HAP-1 (cell line): ENCODE measurements around the gene SYCN.

Experiments
- DNase-seq, 2 experiments: peaks; one replicate each; pipeline ENCODE4 v3.0.0-alpha.2; 2016 to 2020; ENCODE audit warnings: low spot score in 2 of 2
- H3K27me3 ChIP-seq: fragments of 250-450 bp; sonication (Bioruptor Pico); 2 replicates; pipeline ENCODE4 v1.5.1; 2020; ENCODE audit warnings: low read depth, mild to moderate bottlenecking, moderate library complexity
- H3K36me3 ChIP-seq: fragments of 250-450 bp; sonication (Bioruptor Pico); replicated peaks from 2 replicates; pipeline ENCODE4 v1.5.1; 2020; ENCODE audit warnings: mild to moderate bottlenecking
- H3K4me1 ChIP-seq: fragments of 250-450 bp; sonication (Bioruptor Pico); 2 replicates; pipeline ENCODE4 v1.5.1; 2020; ENCODE audit warnings: mild to moderate bottlenecking
- H3K4me3 ChIP-seq: fragments of 250-450 bp; sonication (Bioruptor Pico); 2 replicates; pipeline ENCODE4 v1.5.1; 2020; ENCODE audit warnings: mild to moderate bottlenecking, moderate library complexity
- H3K9me3 ChIP-seq: fragments of 250-450 bp; sonication (Bioruptor Pico); 2 replicates; pipeline ENCODE4 v1.5.1; 2020; ENCODE audit warnings: mild to moderate bottlenecking, moderate library complexity
- in situ Hi-C: fragments of 300-500 bp; cut with MboI; formaldehyde crosslinking; loops from 3 replicates; pipeline ENCODE4 v1.14.3; 2020; ENCODE audit warnings: low sequenced_read_pairs, inconsistent platforms, mixed read lengths

SYCN gene

DNA sequence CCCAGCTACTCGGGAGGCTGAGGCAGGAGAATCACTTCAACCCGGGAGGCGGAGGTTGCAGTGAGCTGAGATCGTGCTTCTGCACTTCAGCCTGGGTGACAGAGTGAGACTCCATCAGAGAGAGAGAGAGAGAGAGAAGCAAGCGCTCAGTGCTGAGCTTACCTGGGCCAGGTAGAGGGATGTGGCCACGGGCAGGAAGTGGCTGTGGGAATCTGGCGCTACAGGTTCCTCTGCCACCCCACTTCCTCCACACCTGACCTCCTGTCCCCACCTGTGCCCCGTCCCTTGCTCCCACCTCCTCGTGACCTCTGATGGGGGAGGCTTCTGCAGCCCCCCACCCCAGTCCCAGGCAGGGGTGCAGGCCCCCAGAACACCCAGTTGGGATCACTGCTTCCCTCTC lies 8.3 kb downstream of the SYCN start:
- no peaks in the 10 kb centered on the region for H3K9me3 ChIP-seq
- peaks cover 39% of the 10 kb centered on the region for H3K27me3 ChIP-seq
- H3K36me3 ChIP-seq, result no peaks in the 10 kb centered on the region
- H3K4me1 ChIP-seq, result no peaks in the 10 kb centered on the region
- no peak for DNase-seq
- in situ Hi-C loops, result no loop called here
- H3K4me3 ChIP-seq, result no peak overlapping the region

DNA sequence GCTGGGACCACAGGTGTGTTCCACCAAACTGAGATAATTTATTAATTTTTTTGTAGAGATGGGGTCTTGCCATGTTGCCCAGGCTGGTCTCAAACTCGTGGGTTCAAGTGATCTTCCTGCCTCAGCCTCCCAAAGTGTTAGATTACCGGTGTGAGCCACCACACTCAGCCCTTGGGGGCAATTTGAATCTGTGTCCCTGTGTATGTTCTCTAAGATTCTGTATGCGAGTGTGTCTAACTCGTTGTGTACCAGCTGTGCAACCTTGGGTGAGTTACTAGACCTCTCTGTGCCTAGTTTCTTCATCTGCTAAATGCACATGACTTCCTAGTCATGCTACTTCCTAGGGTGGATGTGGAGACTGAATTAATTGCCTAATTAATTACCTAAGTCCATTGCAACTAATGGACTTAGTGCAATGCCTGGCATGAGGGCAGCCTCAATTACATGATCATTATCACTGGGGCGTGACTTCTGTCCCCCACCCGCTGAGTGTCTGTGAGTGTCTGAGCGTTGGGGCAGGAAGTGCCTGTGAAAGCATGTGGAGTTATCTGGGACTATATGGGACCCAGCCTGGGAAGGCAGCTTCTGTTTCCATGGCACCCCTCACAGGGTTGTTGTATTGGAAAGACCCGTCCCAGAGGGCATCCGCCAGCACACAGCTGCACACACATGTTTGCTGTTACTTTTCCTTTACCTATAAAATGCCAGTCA lies 9.1 kb downstream of the SYCN start:
- Histone ChIP-seq H3K27me3 (peaks cover 36% of the 10 kb centered on the region), H3K36me3 (no peaks in the 10 kb centered on the region), H3K4me3 (no peak overlapping the region), H3K9me3 (no peaks in the 10 kb centered on the region), H3K4me1 (no peaks in the 10 kb centered on the region)
- in situ Hi-C loops, result no loop called here
- no peak for DNase-seq

GRCh38 chr19:39193803-39194202 lies 10.3 kb downstream of the SYCN start:
- Histone ChIP-seq H3K4me1 (no peaks in the 10 kb centered on the region), H3K36me3 (no peaks in the 10 kb centered on the region), H3K27me3 (peaks cover 34% of the 10 kb centered on the region), H3K4me3 (no peak overlapping the region), H3K9me3 (no peaks in the 10 kb centered on the region)
- no peak for DNase-seq
- in situ Hi-C loops, result no loop called here

DNA sequence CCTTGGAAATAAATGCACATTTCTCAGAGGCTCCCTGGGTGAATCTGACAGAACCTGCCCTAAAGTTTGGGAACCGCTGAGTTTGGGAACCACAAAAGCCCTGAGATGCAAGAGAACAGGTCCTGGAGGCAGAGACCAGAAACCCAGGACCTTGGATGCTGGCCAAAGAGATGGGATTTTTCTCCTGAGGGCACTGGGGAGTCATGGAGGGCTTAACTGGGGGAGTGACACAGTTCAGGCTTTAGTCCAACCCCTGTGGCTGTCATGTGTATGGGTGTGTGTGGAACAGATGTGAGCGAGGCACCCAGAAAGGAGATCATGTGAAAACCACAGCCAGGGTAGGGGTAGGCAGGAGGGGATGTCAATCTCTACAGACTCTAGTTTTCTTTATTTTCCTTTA lies 11.2 kb downstream of the SYCN start:
- Histone ChIP-seq H3K4me1 (no peaks in the 10 kb centered on the region), H3K36me3 (no peaks in the 10 kb centered on the region), H3K27me3 (peaks cover 26% of the 10 kb centered on the region), H3K9me3 (no peaks in the 10 kb centered on the region), H3K4me3 (no peak overlapping the region)
- in situ Hi-C loops, result no loop called here
- DNase-seq, result no peak

- Histone ChIP-seq H3K4me1 (no peaks in the 10 kb centered on the region), H3K9me3 (no peaks in the 10 kb centered on the region), H3K36me3 (no peaks in the 10 kb centered on the region), H3K27me3 (peaks cover 7% of the 10 kb centered on the region), H3K4me3 (no peak overlapping the region)
- in situ Hi-C loops, result no loop called here
- no peak for DNase-seq
Measured at GRCh38 chr19:39190768-39191167, 13.3 kb downstream of the SYCN start.

GRCh38 chr19:39188960-39189359 lies 15.1 kb downstream of the SYCN start:
- DNase-seq, result no peak
- no peaks in the 10 kb centered on the region for H3K27me3 ChIP-seq
- H3K36me3 ChIP-seq, result no peaks in the 10 kb centered on the region
- H3K4me1 ChIP-seq, result no peaks in the 10 kb centered on the region
- no peaks in the 10 kb centered on the region for H3K9me3 ChIP-seq
- H3K4me3 ChIP-seq, result no peak overlapping the region
- in situ Hi-C loops, result no loop called here

DNA sequence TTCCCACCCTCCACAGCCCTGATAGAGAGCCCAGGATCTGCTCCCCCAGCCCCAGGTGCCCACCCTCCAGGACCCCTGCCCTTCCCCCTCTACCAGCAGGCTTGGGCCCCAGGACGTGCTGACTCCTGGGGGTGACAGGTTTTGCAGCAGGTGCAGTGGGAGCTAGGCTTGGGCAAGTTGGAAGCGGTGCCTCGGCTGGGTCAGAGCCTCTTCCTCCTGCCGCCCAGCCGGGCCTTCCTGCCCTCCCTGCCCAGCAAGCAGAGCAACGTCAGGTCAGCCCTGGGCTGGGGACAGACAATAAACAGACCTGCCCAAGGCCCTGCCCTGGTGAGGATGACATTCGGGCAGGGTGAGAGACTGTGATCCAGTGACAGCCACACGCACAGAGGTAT lies 16.5 kb downstream of the SYCN start:
- Histone ChIP-seq H3K36me3 (no peaks in the 10 kb centered on the region), H3K4me1 (no peaks in the 10 kb centered on the region), H3K4me3 (no peak overlapping the region), H3K27me3 (no peaks in the 10 kb centered on the region), H3K9me3 (no peaks in the 10 kb centered on the region)
- DNase-seq, result no peak
- in situ Hi-C loops, result no loop called here

DNA sequence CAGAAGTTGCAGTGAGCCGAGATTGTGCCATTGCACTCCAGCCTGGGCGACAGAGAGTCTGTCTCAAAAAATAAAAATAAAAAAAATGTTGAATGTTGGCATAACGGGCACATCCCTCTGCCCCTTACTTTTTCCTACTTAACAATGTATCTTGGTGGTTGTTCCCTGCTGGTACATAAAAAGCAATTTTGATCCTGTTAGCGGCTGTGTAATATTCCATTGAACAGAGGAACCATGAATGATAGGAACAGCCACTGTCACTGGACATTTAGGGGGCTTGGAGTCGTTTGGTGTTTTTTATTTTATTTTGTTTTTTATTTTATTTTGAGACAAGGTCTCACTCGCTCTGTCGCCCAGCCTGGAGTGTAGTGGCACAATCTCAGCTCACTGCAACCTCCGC lies 17.7 kb downstream of the SYCN start:
- Histone ChIP-seq H3K4me1 (no peaks in the 10 kb centered on the region), H3K4me3 (no peak overlapping the region), H3K9me3 (no peaks in the 10 kb centered on the region), H3K36me3 (no peaks in the 10 kb centered on the region), H3K27me3 (no peaks in the 10 kb centered on the region)
- DNase-seq, result no peak
- in situ Hi-C loops, result no loop called here

DNA sequence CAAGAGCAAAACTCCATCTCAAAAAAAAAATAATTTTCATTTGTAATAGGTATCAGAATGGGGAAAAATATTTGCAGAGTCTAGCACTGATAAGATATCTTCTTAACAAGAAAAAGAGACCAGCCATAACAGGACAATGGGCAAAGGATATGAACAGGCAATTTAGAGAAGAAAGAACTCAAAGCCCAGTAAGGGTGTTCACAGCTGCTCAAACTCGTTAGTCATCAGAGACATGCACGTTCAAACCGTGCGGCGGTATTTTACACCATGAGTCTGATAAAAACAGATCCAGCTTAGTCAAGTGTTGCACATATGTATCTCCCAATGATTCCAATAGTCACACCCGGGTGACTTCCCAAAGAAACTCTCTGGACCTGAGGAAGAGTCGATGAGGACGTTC lies 21.0 kb downstream of the SYCN start:
- Histone ChIP-seq H3K4me1 (no peaks in the 10 kb centered on the region), H3K9me3 (no peaks in the 10 kb centered on the region), H3K27me3 (no peaks in the 10 kb centered on the region), H3K4me3 (no peak overlapping the region), H3K36me3 (peaks cover 4% of the 10 kb centered on the region)
- no peak for DNase-seq
- in situ Hi-C loops, result no loop called here

DNA sequence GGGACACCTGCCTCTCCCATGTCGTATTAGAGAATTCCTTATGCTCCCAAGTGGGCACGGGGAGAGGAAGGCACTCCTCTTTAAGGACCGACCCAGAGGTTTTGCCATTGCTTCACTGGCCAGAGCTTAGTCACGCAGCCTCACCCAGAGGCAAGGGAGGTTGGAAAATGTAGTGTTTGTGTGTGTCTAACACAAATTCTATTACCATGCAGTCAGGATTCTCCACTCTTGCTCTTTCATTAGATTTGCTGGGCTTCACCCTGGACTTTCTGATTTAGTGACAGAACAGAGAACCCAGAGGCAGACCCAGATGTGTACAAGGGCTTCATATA lies 21.9 kb downstream of the SYCN start:
- Histone ChIP-seq H3K9me3 (no peaks in the 10 kb centered on the region), H3K36me3 (peaks cover 4% of the 10 kb centered on the region), H3K4me3 (no peak overlapping the region), H3K4me1 (no peaks in the 10 kb centered on the region), H3K27me3 (no peaks in the 10 kb centered on the region)
- in situ Hi-C loops, result no loop called here
- no peak for DNase-seq

DNA sequence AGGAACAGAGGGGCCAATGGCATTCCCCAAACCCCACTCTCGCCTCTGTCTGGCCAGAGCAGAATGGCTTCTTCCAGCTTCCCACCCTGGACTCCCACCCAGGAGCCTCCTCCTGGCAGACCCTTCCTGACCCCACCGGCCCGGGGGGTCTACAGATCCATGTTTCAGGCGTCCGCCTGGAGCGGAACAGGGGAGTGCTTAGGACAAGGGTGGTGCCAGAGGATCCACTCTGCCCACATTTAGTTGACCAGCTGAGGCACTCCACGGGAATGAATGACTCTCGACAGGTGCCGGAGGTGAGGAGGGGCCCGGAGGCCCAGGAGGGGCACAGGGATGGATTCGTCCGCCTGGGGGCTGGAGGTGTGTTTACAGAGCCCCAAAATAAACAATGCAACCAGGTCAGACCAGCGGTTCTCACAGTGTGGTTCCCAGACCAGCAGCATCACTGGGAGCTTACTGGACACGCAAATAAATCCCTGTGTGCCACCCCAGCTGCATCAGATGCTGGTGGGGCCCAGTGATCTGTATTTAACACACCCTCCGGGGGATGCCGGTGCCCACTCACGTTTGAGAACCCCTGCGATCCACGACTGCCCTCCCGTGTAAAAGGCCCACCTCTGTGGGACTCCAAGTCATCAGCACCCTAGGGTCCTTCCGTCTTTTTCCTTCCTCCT lies 22.4 kb downstream of the SYCN start:
- in situ Hi-C loops, result no loop called here

DNA sequence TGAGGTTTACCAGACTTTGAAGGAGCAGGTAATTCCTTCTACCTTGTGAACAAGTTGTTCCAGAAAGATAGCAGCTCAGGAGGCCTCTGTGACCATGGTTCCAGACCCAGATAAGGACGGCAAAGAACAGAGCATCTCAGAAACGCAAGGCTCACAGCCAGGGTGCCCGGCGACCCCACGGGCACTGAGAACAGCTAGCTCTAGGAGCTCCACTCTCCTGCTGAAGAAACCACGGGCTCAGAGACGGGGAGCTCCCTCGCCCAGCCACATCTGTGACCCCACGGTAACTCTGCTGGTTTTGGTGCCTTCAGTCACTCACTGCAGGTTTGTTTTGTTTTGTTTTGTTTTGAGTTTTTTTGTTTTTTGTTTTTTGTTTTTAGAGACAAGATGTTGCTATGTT lies 23.3 kb downstream of the SYCN start:
- no peak for DNase-seq
- no peaks in the 10 kb centered on the region for H3K9me3 ChIP-seq
- H3K27me3 ChIP-seq, result no peaks in the 10 kb centered on the region
- peaks cover 4% of the 10 kb centered on the region for H3K36me3 ChIP-seq
- in situ Hi-C loops, result no loop called here
- H3K4me3 ChIP-seq, result no peak overlapping the region
- H3K4me1 ChIP-seq, result no peaks in the 10 kb centered on the region

More for the DNA sequence above, 22.4 kb downstream of the SYCN start:
- Histone ChIP-seq H3K36me3 (peaks cover 4% of the 10 kb centered on the region), H3K4me3 (no peak overlapping the region), H3K9me3 (no peaks in the 10 kb centered on the region), H3K27me3 (no peaks in the 10 kb centered on the region), H3K4me1 (no peaks in the 10 kb centered on the region)
- DNase-seq, result no peak

DNA sequence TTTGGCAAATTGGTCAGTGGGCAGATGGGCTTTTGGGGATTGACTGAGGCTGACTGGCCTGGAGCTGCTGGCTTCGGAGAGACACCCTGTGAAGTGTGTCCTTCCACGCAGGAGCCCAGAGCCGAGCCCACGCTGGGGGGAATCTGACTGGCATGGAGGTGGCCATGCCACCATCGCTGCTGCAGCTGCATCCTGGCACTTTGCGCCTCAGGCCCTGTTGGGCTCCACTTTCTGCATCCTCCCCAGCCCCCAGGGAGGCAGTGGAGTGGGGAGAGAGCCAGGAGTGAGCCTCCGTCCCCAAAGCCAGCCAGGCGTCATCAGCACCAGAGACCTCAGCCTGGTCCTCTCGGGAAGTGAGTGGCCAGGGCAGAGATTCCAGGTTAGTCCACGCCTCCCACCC lies 24.3 kb downstream of the SYCN start:
- no peaks in the 10 kb centered on the region for H3K27me3 ChIP-seq
- in situ Hi-C loops, result no loop called here
- H3K36me3 ChIP-seq, result peaks cover 4% of the 10 kb centered on the region
- H3K4me1 ChIP-seq, result no peaks in the 10 kb centered on the region
- DNase-seq, result no peak
- no peak overlapping the region for H3K4me3 ChIP-seq
- no peaks in the 10 kb centered on the region for H3K9me3 ChIP-seq

- H3K27me3 ChIP-seq, result no peaks in the 10 kb centered on the region
- no peak for DNase-seq
- H3K4me3 ChIP-seq, result no peak overlapping the region
- no peaks in the 10 kb centered on the region for H3K9me3 ChIP-seq
- no peaks in the 10 kb centered on the region for H3K4me1 ChIP-seq
- H3K36me3 ChIP-seq, result peaks cover 4% of the 10 kb centered on the region
- in situ Hi-C loops, result no loop called here
Measured at GRCh38 chr19:39178296-39179006, 25.6 kb downstream of the SYCN start.
